Hematopoietic multipotent progenitor cell (in vitro differentiated cells): ENCODE data around the gene HARBI1. TPM values are rescaled to one million over a fixed set of nuclear protein-coding genes. Genes with fewer than 3 reads are reported as not detected.

Experiments
- DNase-seq, 3 donors: peaks; one replicate each; pipeline ENCODE4 v3.0.0-alpha.2; 2011 to 2015; ENCODE audit warnings: low read depth in 2 of 3, low spot score in 2 of 3
- total RNA-seq: library from RNA; depleted of rRNA; stranded (reverse); fragments of >200 nt; gene quantifications from one replicate; pipeline ENCODE4 v1.2.3, GENCODE V29; 2012

The HARBI1 gene
- total RNA-seq, 1 donor: 7.5 TPM

DNA sequence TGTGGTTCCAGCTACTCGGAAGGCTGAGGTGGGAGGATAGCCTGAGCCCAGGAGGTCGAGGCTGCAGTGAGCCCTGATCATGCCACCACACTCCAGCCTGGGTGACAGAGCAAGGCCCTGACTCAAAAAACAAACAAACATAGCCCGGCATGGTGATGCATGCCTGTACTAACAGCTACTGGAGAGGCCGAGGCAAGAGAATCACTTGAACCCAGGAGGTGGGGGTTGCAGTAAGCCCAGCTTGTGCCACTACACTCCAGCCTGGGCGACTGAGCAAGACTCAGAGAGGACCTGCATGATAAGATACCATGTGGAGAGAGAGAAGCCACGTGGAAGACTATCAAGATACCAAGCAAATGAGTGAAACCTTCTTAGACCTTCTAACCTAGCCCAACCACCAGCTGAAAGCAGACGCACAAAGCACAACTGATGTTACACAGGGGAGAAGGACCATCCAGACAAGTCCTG, 59.3 kb downstream of the HARBI1 start:
- no peak for DNase-seq

DNA sequence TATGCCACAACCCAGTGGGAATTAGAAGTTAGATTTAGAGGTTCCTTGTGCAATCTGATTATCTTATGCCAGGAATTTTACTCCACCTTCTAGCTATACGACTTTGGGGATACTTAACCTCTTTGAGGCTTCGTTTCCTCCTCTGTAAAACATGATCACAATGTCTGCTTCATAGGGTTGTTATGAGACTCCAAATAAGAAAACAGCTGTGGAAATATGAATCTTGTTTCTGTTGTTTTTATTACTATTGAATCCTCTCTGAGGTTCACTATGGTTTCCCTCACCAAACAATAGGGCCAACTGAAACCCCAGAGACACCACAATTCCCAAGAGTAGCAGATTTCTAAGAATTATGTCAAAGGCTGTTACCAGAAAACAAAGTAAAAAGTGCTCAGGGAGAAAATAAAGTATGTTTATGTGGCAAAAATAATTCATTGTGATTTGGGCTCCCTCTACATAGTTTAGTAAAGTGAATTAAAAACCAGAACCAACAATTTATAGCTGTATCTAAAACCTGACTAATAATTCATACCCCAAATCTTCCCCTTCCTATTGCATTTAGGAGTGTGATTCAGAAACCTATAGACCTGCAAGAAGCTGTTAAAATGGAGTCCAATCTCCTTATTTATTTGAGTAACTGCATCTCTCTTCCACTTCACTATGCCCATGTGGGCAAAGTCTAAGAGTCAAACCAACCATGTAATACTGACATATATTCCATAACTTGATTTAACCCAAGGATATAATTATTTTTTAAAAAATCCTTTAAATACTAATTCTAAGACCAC, 61.6 kb downstream of the HARBI1 start:
- no peak for DNase-seq

DNA sequence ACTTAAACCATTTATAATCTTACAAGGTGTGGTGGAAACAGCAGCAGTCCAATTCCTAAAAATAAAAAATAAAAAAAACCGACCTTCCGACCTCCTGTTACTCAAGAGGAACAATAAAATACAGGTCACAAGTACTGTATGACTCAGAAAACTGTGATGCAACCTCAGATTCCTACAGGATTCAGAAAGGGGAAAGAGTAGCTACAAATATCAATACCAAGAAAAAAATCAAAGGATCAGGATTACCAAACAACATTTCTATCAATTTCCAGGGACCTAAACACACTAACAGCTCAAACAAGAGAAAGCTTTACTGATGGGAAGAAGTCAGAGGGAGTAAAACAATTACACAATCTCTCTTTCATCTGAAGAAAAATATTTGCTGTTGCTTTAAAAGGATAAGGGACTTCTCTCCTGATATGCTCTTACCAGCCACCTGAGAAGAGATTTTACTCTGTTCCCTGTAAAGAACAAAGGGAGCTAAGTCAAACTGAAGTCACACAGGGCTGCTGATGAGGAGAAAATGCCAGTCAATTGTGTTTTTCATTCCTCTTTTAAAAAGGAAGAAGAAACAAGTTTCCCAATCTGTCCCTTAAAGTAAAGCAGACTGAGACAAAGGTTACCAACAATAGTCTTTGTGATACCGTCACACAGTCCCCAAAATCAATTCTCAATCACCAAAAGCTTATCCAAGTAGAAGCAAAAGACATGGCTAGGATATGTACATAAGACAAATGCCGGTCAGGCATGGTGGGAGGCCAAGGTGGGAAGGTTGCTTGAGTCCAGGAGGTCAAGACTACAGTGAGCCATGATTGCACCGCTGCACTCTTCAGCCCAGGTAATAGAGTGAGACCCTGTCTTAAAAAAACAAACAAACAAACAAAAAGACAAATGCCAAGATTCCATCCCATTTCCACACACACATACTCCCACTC, 62.5 kb downstream of the HARBI1 start:
- peak in 1 of 3 donors; percentile 18 for DNase-seq

DNA sequence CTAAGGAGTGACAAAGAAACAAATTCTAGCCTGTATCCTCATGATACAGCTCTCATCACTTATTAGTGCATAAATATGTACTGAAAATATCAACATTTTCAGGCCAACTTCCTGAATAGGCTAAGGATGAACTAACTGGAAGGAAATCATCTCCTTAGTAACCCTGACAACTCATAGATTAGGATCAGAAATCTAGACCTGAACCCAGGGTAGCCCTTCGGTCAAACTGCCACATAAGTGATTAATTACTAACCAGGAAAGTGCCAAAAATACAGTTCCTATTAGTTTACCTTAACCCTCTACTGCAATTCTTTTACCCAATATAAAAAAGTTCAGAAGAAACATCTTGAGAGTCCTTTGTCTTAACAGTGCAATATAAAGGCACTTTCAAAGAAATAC, 63.2 kb downstream of the HARBI1 start:
- no peak for DNase-seq

Other genes starting within 250 kb of the HARBI1 start
- 46.3 TPM for gene MDK, start 235.6 kb downstream of the HARBI1 start, total RNA-seq
- gene CHRM4, start 225.5 kb downstream of the HARBI1 start, total RNA-seq: 1.6 TPM
- 53.9 TPM for gene AMBRA1, start 23.2 kb downstream of the HARBI1 start, total RNA-seq
- 55.2 TPM for gene ATG13, start 326 bp upstream of the HARBI1 start, total RNA-seq
- gene ARHGAP1, start 83.4 kb upstream of the HARBI1 start, total RNA-seq: 50.4 TPM
- gene ZNF408, start 83.8 kb upstream of the HARBI1 start, total RNA-seq: 11.6 TPM
- under 0.01 TPM for gene F2, start 102.0 kb upstream of the HARBI1 start, total RNA-seq
- gene CKAP5, start 229.1 kb upstream of the HARBI1 start, total RNA-seq: 24.2 TPM